K562 (cell line): ENCODE data around the gene CCL3. TPM values are rescaled to one million over a fixed set of nuclear protein-coding genes. Genes with fewer than 3 reads are reported as not detected.

Experiments
- ATAC-seq: fragments of 200-7000 bp; cut with Tn5 transposase; 3 replicates; pipeline ENCODE4 v1.9.1; 2020; ENCODE audit warnings: moderate library complexity
- BruUV-seq: library from RNA; stranded (reverse); fragments of 400-500 nt; replicated peaks from 2 replicates; lab custom pipeline; 2021; lab: Mats Ljungman, UMichigan
- CTCF ChIA-PET: fragments of 300-600 bp; formaldehyde crosslinking; extraction: SDS; loops from one replicate; lab custom pipeline; 2021; ENCODE audit warnings: low intra/inter-chr PET ratio; lab: Yijun Ruan, JAX
- POLR2A ChIA-PET: fragments of 300-600, 350-650 bp; sonication (Branson Sonifier 250); formaldehyde crosslinking; extraction: SDS; loops from one replicate; lab custom pipeline; 2021; ENCODE audit warnings: antibody characterized with exemption, inconsistent platforms; lab: Yijun Ruan, JAX
- DNase-seq, 4 experiments: peaks; one replicate each; pipeline versions ENCODE4 v3.0.0 to v3.0.0-alpha.2; 2011 to 2018; ENCODE audit warnings: low spot score in 3 of 4, mixed read lengths in 3 of 4; ENCODE audit errors: extremely low read depth in 1 of 4
- FAIRE-seq: peaks from 2 replicates; lab custom pipeline; 2011; peaks lifted over from hg19 to GRCh38; lab: Jason Lieb, UNC
- H2AFZ ChIP-seq: 2 replicates; pipeline ENCODE4 v1.6.0; 2011; ENCODE audit warnings: low read depth, low read length, control low read depth, inconsistent platforms
- H3K27ac ChIP-seq: fragments of 200-600 bp; 3 replicates; pipeline ENCODE4 v1.8.0; 2011; ENCODE audit warnings: low read depth, mild to moderate bottlenecking, control low read depth, inconsistent platforms, low read length, moderate library complexity, mixed read lengths; ENCODE audit errors: extremely low read depth
- H3K27me3 ChIP-seq, 2 experiments: fragments of 300-600 bp in 1 of 2; 2 replicates in 1 of 2; 3 replicates in 1 of 2; pipeline versions ENCODE4 v1.6.0 to v1.8.0; 2011; ENCODE audit warnings: inconsistent platforms in 2 of 2, low read length in 2 of 2, mild to moderate bottlenecking in 1 of 2, mixed read lengths in 1 of 2, moderate library complexity in 1 of 2; ENCODE audit not compliant: control insufficient read depth in 2 of 2, insufficient read depth in 2 of 2
- H3K36me3 ChIP-seq: fragments of 300-600 bp; 3 replicates; pipeline ENCODE4 v1.8.0; 2011; ENCODE audit warnings: mild to moderate bottlenecking, low read length, inconsistent platforms; ENCODE audit not compliant: control insufficient read depth, insufficient read depth
- H3K4me1 ChIP-seq, 2 experiments: fragments of 200-600 bp in 1 of 2; replicated peaks in 1 of 2; 2 replicates in 1 of 2; 3 replicates in 1 of 2; pipeline versions ENCODE4 v1.5.1 to v1.8.0; 2011; ENCODE audit warnings: inconsistent platforms in 2 of 2, low read length in 2 of 2, mild to moderate bottlenecking in 1 of 2, mixed read lengths in 1 of 2, moderate library complexity in 1 of 2; ENCODE audit not compliant: control insufficient read depth in 2 of 2, insufficient read depth in 2 of 2
- H3K4me2 ChIP-seq: 2 replicates; pipeline ENCODE4 v1.6.1; 2011; ENCODE audit warnings: low read length, control low read depth, inconsistent platforms, mixed read lengths; ENCODE audit not compliant: insufficient read depth
- H3K4me3 ChIP-seq: fragments of 200-600 bp; sonication (generic), shearing (Covaris generic); 2 replicates; pipeline ENCODE4 v1.5.1; 2016; ENCODE audit warnings: control low read depth, inconsistent platforms
- H3K79me2 ChIP-seq: fragments of 200-600 bp; 3 replicates; pipeline ENCODE4 v1.8.0; 2011; ENCODE audit warnings: low read length, inconsistent platforms; ENCODE audit not compliant: control insufficient read depth, insufficient read depth
- H3K9ac ChIP-seq, 2 experiments: 2 replicates each; pipeline versions ENCODE4 v1.6.0 to v1.6.1; 2011; ENCODE audit warnings: low read depth in 2 of 2, low read length in 2 of 2, control low read depth in 1 of 2, inconsistent platforms in 1 of 2, mild to moderate bottlenecking in 1 of 2, mixed read lengths in 1 of 2; ENCODE audit not compliant: insufficient read depth in 1 of 2
- H3K9me1 ChIP-seq: one replicate; pipeline ENCODE4 v1.6.0; 2011; ENCODE audit warnings: inconsistent platforms, mild to moderate bottlenecking, low read length, moderate library complexity; ENCODE audit not compliant: control insufficient read depth, insufficient read depth
- H3K9me3 ChIP-seq: replicated peaks from 2 replicates; pipeline ENCODE4 v1.5.1; 2011; ENCODE audit warnings: low read depth, low read length, inconsistent platforms; ENCODE audit not compliant: control insufficient read depth, insufficient read depth
- H4K20me1 ChIP-seq: replicated peaks from 2 replicates; pipeline ENCODE4 v1.6.1; 2011; ENCODE audit warnings: low read length, inconsistent platforms, mixed read lengths; ENCODE audit not compliant: control insufficient read depth, insufficient read depth
- BRCA1 ChIP-seq, 2 experiments: fragments of 450-650 bp in 1 of 2; sonication (generic) in 1 of 2; formaldehyde crosslinking in 1 of 2; IDR thresholded peaks; 2 replicates each; pipeline versions ENCODE4 v1.5.0 to v1.6.1; 2017 to 2020; ENCODE audit warnings: mild to moderate bottlenecking in 1 of 2, missing genetic modification reagents in 1 of 2
- CBX8 ChIP-seq: fragments of 200-600 bp; sonication (generic); IDR thresholded peaks from 2 replicates; pipeline ENCODE4 v1.6.1; 2012; ENCODE audit warnings: borderline replicate concordance, mixed run types, low read depth, mild to moderate bottlenecking, moderate library complexity, mixed read lengths, low read length, control low read depth, inconsistent platforms; ENCODE audit not compliant: poor library complexity, severe bottlenecking; ENCODE audit errors: extremely low read depth
- GATA2 ChIP-seq: sonication (generic); formaldehyde crosslinking; IDR thresholded peaks from 2 replicates; pipeline ENCODE4 v1.4.0; 2020; ENCODE audit warnings: mild to moderate bottlenecking, missing genetic modification reagents
- KLF16 ChIP-seq: IDR thresholded peaks from 2 replicates; pipeline ENCODE4 v1.6.1; 2016; ENCODE audit warnings: antibody characterized with exemption
- U2AF1 ChIP-seq: fragments of 200-400 bp; formaldehyde crosslinking; optimal IDR thresholded peaks from 2 replicates; pipeline ENCODE3; 2017; ENCODE audit warnings: mild to moderate bottlenecking, low read depth, low read length, moderate library complexity
- YY1 ChIP-seq, 3 experiments: IDR thresholded peaks; 2 replicates each; pipeline ENCODE4 v1.6.1; 2011; ENCODE audit warnings: low read length in 2 of 3, mild to moderate bottlenecking in 2 of 3, moderate library complexity in 2 of 3, borderline replicate concordance in 1 of 3, control low read depth in 1 of 3, low read depth in 1 of 3; ENCODE audit not compliant: insufficient read depth in 3 of 3, insufficient replicate concordance in 2 of 3, control insufficient read depth in 1 of 3, insufficient read length in 1 of 3; ENCODE audit errors: extremely low read depth in 1 of 3
- ZKSCAN3 ChIP-seq: fragments of 250-450 bp; sonication (Bioruptor Pico); IDR thresholded peaks from 2 replicates; pipeline ENCODE4 v1.4.0; 2020
- in situ Hi-C: fragments of 300-500 bp; cut with MboI; formaldehyde crosslinking; loops from 4 replicates; pipeline ENCODE4 v1.15.0; 2018; ENCODE audit warnings: inconsistent platforms, mixed read lengths
- intact Hi-C: fragments of 100-400 bp; cut with micrococcal nuclease; formaldehyde crosslinking; loops from 2 replicates; pipeline ENCODE4 v1.14.2; 2022
- polyA plus RNA-seq, 8 experiments: library from polyadenylated mRNA; depleted of rRNA in 4 of 8; stranded (reverse) in 5 of 8; unstranded in 3 of 8; fragments of >200 nt; fragmentation: Nextera tagmentation in 2 of 8; fragmentation: Illumina TruSeq in 1 of 8; extraction: Ambion mirVana in 2 of 8; extraction: Trizol in 1 of 8; gene quantifications; 2 replicates each; pipeline versions ENCODE4 v1.2.1 to v1.2.3, GENCODE V29; 2011 to 2014; ENCODE audit warnings: inconsistent platforms in 1 of 8, missing spikeins in 1 of 8
- total RNA-seq, 7 experiments: library from RNA; depleted of rRNA in 6 of 7; stranded (reverse); fragments of >200 nt in 6 of 7; fragmentation: Illumina TruSeq in 2 of 7; extraction: Trizol in 2 of 7; gene quantifications; 2 replicates each; pipeline versions ENCODE4 v1.2.1 to v1.2.3, GENCODE V29; 2011 to 2021; ENCODE audit warnings: low replicate concordance in 1 of 7

CCL3 gene
- total and polyA plus RNA-seq, 9 of the 15 experiments (the other 6 are each of a cell fraction or from before 2014, with no cell fraction given): 0.58 TPM; not detected in 8

DNA sequence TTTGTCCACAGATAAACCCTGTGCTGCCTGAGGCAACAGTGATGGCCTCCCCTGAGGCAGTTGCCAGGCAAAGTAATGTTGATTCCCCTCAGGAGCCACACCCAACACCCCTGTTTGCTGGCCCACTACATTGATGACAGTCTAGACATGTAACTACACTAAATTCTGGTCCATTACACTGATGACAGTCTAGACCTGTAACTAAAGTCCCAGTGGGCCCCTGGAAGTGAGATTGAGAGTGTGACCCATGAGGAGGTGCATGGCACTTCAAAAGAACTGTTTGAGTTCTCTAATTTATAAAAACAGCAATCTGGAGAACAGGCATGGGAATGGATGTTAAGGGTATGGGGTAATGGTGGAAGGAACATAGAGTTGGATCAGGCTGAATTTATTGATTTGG lies 22.6 kb upstream of the CCL3 start:
- DNase-seq (no peak), ATAC-seq (no peak), FAIRE-seq (no peak)
- Histone ChIP-seq H2AFZ (no peak overlapping the region), H3K9me1 (no peaks in the 10 kb centered on the region), H4K20me1 (no peaks in the 10 kb centered on the region), H3K27ac (no peak overlapping the region), H3K9me3 (no peaks in the 10 kb centered on the region), H3K36me3 (no peaks in the 10 kb centered on the region), H3K79me2 (no peaks in the 10 kb centered on the region), H3K9ac (no peak overlapping the region), H3K4me3 (no peak overlapping the region), H3K4me1 (no peaks in the 10 kb centered on the region), H3K27me3 (no peaks in the 10 kb centered on the region), H3K4me2 (no peak overlapping the region)
- in situ Hi-C loops: no loop called here
- CTCF ChIA-PET: no interaction called here
- POLR2A ChIA-PET: no interaction called here
- BruUV-seq: no TSS peak
- TF ChIP-seq ZKSCAN3 (CRISPR knock-in tag): no peak
- TF ChIP-seq KLF16: no peak
- TF ChIP-seq CBX8: no peak
- TF ChIP-seq YY1 (IDR thresholded peaks at IDR 0.05; ENCODE audit: borderline replicate concordance in 1 of 3, control insufficient read depth in 1 of 3, extremely low read depth in 1 of 3, insufficient read depth in 3 of 3, insufficient read length in 1 of 3, insufficient replicate concordance in 2 of 3, low read depth in 1 of 3, low read length in 2 of 3): no peak
- TF ChIP-seq BRCA1 (IDR thresholded peaks at IDR 0.05): no peak
- no peak for TF ChIP-seq BRCA1 (CRISPR knock-in tag; IDR thresholded peaks at IDR 0.05)
- TF ChIP-seq U2AF1: no peak
- no peak for TF ChIP-seq GATA2 (CRISPR knock-in tag)
- intact Hi-C loops: no loop called here
